Parathyroid adenoma (tissue), 2 donors: ENCODE results near the gene ABCC9.

Experiments
- H2AFZ ChIP-seq: fragments of 300-600 bp; sonication (generic); one replicate; pipeline ENCODE4 v1.7.0; 2017; ENCODE audit warnings: antibody characterized with exemption, mild to moderate bottlenecking
- H3K27ac ChIP-seq: fragments of 300-600 bp; sonication (generic); one replicate; pipeline ENCODE4 v1.7.0; 2017
- H3K27me3 ChIP-seq: fragments of 300-600 bp; sonication (generic); one replicate; pipeline ENCODE4 v1.7.0; 2017; ENCODE audit warnings: low read length; ENCODE audit not compliant: control insufficient read depth, insufficient read depth
- H3K36me3 ChIP-seq: fragments of 300-600 bp; sonication (generic); one replicate; pipeline ENCODE4 v1.7.0; 2017; ENCODE audit warnings: low read length; ENCODE audit not compliant: control insufficient read depth, insufficient read depth
- H3K4me1 ChIP-seq: fragments of 300-600 bp; sonication (generic); one replicate; pipeline ENCODE4 v1.7.0; 2017; ENCODE audit warnings: control low read depth
- H3K4me2 ChIP-seq: fragments of 300-600 bp; sonication (generic); one replicate; pipeline ENCODE4 v1.7.0; 2017; ENCODE audit warnings: low read length
- H3K4me3 ChIP-seq: fragments of 300-600 bp; sonication (generic); one replicate; pipeline ENCODE4 v1.7.0; 2017; ENCODE audit warnings: low read depth, low read length
- H3K79me2 ChIP-seq: fragments of 300-600 bp; sonication (generic); one replicate; pipeline ENCODE4 v1.7.0; 2017; ENCODE audit warnings: control low read depth
- H3K9ac ChIP-seq: fragments of 300-600 bp; sonication (generic); one replicate; pipeline ENCODE4 v1.7.0; 2017; ENCODE audit warnings: mild to moderate bottlenecking
- H3K9me3 ChIP-seq: fragments of 300-600 bp; sonication (generic); one replicate; pipeline ENCODE4 v1.7.0; 2017; ENCODE audit warnings: low read length; ENCODE audit not compliant: control insufficient read depth
- TF ChIP-seq, protein P1 (sequence below): fragments of 300-600 bp; sonication (generic); IDR thresholded peaks from one replicate; pipeline ENCODE4 v1.7.0; 2017; ENCODE audit warnings: antibody characterized with exemption, mild to moderate bottlenecking
- donor health status: primary hyperparathyroidism.

The ABCC9 gene

GRCh38 chr12:21973221-21973620, 32.0 kb upstream of the ABCC9 start:
- H3K9me3 ChIP-seq: no peaks in the 10 kb centered on the region
- H3K27me3 ChIP-seq: no peaks in the 10 kb centered on the region
- no peaks in the 10 kb centered on the region for H3K36me3 ChIP-seq
- H3K79me2 ChIP-seq: no peaks in the 10 kb centered on the region
- TF ChIP-seq, protein P1, sequence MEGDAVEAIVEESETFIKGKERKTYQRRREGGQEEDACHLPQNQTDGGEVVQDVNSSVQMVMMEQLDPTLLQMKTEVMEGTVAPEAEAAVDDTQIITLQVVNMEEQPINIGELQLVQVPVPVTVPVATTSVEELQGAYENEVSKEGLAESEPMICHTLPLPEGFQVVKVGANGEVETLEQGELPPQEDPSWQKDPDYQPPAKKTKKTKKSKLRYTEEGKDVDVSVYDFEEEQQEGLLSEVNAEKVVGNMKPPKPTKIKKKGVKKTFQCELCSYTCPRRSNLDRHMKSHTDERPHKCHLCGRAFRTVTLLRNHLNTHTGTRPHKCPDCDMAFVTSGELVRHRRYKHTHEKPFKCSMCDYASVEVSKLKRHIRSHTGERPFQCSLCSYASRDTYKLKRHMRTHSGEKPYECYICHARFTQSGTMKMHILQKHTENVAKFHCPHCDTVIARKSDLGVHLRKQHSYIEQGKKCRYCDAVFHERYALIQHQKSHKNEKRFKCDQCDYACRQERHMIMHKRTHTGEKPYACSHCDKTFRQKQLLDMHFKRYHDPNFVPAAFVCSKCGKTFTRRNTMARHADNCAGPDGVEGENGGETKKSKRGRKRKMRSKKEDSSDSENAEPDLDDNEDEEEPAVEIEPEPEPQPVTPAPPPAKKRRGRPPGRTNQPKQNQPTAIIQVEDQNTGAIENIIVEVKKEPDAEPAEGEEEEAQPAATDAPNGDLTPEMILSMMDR: no peak
- H3K4me2 ChIP-seq: no peak overlapping the region
- no peak overlapping the region for H3K9ac ChIP-seq
- H3K4me1 ChIP-seq: no peaks in the 10 kb centered on the region
- H3K27ac ChIP-seq: no peak overlapping the region
- H3K4me3 ChIP-seq: no peak overlapping the region
- no peak overlapping the region for H2AFZ ChIP-seq

GRCh38 chr12:21972055-21972454, 30.8 kb upstream of the ABCC9 start:
- Histone ChIP-seq H3K79me2 (no peaks in the 10 kb centered on the region), H3K27ac (no peak overlapping the region), H3K9me3 (no peaks in the 10 kb centered on the region), H3K4me3 (no peak overlapping the region), H3K4me2 (no peak overlapping the region), H3K9ac (no peak overlapping the region), H3K36me3 (no peaks in the 10 kb centered on the region), H2AFZ (no peak overlapping the region), H3K27me3 (no peaks in the 10 kb centered on the region), H3K4me1 (no peaks in the 10 kb centered on the region)
- TF ChIP-seq, protein P1: no peak

DNA sequence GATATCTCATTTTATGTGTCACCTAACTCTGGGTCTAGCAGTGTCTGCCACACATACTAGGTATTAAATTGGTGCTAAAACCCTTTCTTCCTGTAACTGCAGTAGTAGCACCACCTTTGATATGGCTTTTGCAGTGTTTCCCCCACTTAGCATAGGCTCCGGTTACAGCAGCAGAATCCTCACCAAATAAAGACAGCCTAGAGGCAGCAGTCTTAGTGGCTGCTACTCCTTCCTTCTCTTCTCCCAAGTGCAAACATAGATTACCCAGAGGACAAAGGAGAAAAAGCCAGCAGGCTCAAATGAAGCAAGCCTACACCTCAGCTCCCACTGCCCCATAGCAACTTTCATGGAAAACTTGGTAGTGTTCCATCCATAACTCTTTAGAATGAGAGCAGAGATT, 30.1 kb upstream of the ABCC9 start:
- no peak overlapping the region for H3K4me3 ChIP-seq
- H3K79me2 ChIP-seq: no peaks in the 10 kb centered on the region
- H3K9ac ChIP-seq: no peak overlapping the region
- no peak overlapping the region for H2AFZ ChIP-seq
- H3K36me3 ChIP-seq: no peaks in the 10 kb centered on the region
- no peaks in the 10 kb centered on the region for H3K9me3 ChIP-seq
- TF ChIP-seq, protein P1: no peak
- H3K4me1 ChIP-seq: no peaks in the 10 kb centered on the region
- H3K4me2 ChIP-seq: no peak overlapping the region
- H3K27me3 ChIP-seq: no peaks in the 10 kb centered on the region
- no peak overlapping the region for H3K27ac ChIP-seq

DNA sequence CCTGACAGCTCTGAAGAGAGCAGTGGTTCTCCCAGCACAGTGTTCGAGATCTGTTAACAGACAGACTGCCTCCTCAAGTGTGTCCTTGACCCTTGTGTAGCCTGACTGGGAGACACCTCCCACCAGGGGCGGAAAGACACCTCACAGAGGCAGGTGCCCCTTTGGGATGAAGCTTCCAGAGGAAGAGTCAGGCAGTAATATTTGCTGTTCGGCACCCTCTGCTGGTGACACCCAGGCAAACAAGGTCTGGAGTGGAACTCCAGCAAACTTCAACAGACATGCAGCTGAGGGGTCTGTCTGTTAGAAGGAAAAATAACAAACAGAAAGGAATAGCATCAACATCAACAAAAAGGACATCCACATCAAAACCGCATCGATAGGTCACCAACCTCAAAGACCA, 21.6 kb upstream of the ABCC9 start:
- Histone ChIP-seq H3K4me2 (no peak overlapping the region), H3K36me3 (no peaks in the 10 kb centered on the region), H3K9me3 (no peaks in the 10 kb centered on the region), H3K27me3 (no peaks in the 10 kb centered on the region), H2AFZ (no peak overlapping the region), H3K4me1 (no peaks in the 10 kb centered on the region), H3K27ac (no peak overlapping the region), H3K79me2 (no peaks in the 10 kb centered on the region), H3K9ac (no peak overlapping the region), H3K4me3 (no peak overlapping the region)
- TF ChIP-seq, protein P1: no peak

- no peak overlapping the region for H3K9ac ChIP-seq
- H3K4me3 ChIP-seq: no peak overlapping the region
- no peaks in the 10 kb centered on the region for H3K27me3 ChIP-seq
- no peaks in the 10 kb centered on the region for H3K9me3 ChIP-seq
- no peaks in the 10 kb centered on the region for H3K36me3 ChIP-seq
- H3K4me2 ChIP-seq: no peak overlapping the region
- TF ChIP-seq, protein P1: no peak
- no peak overlapping the region for H2AFZ ChIP-seq
- no peaks in the 10 kb centered on the region for H3K79me2 ChIP-seq
- H3K27ac ChIP-seq: no peak overlapping the region
- no peaks in the 10 kb centered on the region for H3K4me1 ChIP-seq
Observed at GRCh38 chr12:21962236-21962635, 21.0 kb upstream of the ABCC9 start.
